ENCODE data around the gene MIGA2.

The MIGA2 gene

DNA sequence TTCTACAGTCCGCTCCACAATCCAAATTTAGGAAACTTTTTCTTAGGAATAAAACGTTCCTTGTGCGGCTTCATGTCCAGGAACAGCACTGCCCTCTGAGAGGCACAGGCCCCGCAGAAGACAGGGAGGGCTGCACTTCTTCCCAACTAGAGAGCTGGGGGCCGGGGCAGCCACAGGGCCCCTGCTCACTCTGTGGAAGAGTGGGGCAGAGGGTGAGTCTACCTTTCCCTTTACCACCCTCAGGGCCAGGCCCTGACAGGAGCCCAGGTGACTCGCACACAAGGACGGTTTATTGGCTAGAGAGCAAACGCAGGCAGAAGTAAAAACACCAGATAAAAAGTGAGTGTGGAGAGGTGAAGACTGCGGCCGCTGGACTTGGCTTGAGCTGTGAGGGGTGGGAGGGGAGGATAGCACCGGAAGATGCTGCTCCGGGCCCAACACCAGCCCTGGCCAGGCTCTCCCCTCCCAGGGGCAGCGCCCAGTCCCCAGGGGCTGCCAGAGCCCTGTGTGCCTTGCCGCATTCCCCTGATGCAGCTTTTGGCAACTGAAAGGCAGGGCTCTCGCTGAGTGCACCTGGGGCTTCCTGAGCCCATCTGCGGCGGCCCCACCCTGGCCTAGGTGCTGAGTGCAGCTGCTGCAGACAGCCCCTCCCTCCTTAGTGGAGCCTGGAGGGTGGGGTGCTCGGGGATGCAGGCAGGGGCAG, 28.5 kb upstream of the MIGA2 start:
- H3K36me3 Mint-ChIP-seq = peaks cover 2% of the 10 kb centered on the region
- H3K27ac Mint-ChIP-seq = no peak overlapping the region
- H3K9me3 Mint-ChIP-seq (ENCODE audit: low read depth) = no peaks in the 10 kb centered on the region
- peaks cover 2% of the 10 kb centered on the region for H3K4me1 Mint-ChIP-seq (ENCODE audit: low read depth)
- no peaks in the 10 kb centered on the region for H3K27me3 Mint-ChIP-seq
- no peak overlapping the region for H3K4me3 Mint-ChIP-seq

DNA sequence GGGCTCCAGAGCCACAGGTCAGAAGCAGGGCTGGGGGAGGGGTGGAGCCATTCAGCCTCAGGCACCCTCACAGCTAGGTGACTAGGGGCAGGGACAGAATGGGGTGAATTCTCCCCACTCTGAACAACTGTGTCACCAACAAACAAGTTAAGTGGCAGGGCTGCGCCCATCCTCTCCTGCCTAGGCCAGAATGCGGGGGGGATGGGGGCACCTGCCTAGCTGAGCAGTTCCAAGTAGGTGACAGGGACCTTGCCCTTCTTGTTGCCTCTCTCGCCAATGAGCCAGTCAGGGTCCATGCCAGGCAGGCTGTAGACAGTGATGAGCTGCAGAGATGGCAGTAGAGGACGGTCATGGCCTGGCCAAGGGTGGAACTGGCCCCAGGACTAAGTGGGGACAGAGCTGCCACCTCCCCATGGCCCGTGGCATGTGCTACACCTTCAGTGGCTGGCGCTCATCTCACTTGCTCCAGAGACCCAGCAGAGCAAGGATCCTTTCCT, 27.9 kb upstream of the MIGA2 start:
- H3K4me1 Mint-ChIP-seq (ENCODE audit: low read depth) = peaks cover 2% of the 10 kb centered on the region
- H3K36me3 Mint-ChIP-seq = peaks cover 2% of the 10 kb centered on the region
- no peaks in the 10 kb centered on the region for H3K9me3 Mint-ChIP-seq (ENCODE audit: low read depth)
- no peak overlapping the region for H3K4me3 Mint-ChIP-seq
- no peaks in the 10 kb centered on the region for H3K27me3 Mint-ChIP-seq
- H3K27ac Mint-ChIP-seq = no peak overlapping the region

- Mint-ChIP-seq H3K4me3 (no peak overlapping the region), H3K9me3 (ENCODE audit: low read depth) (no peaks in the 10 kb centered on the region), H3K36me3 (peaks cover 2% of the 10 kb centered on the region), H3K4me1 (ENCODE audit: low read depth) (peaks cover 2% of the 10 kb centered on the region), H3K27me3 (no peaks in the 10 kb centered on the region), H3K27ac (no peak overlapping the region)
Observed at GRCh38 chr9:129008986-129009583, 27.3 kb upstream of the MIGA2 start.

GRCh38 chr9:129009584-129010141, 26.8 kb upstream of the MIGA2 start:
- peaks cover 2% of the 10 kb centered on the region for H3K4me1 Mint-ChIP-seq (ENCODE audit: low read depth)
- no peak overlapping the region for H3K4me3 Mint-ChIP-seq
- H3K36me3 Mint-ChIP-seq = peaks cover 2% of the 10 kb centered on the region
- no peaks in the 10 kb centered on the region for H3K9me3 Mint-ChIP-seq (ENCODE audit: low read depth)
- H3K27me3 Mint-ChIP-seq = no peaks in the 10 kb centered on the region
- H3K27ac Mint-ChIP-seq = no peak overlapping the region

- no peak overlapping the region for H3K27ac Mint-ChIP-seq
- H3K4me3 Mint-ChIP-seq = no peak overlapping the region
- H3K27me3 Mint-ChIP-seq = no peaks in the 10 kb centered on the region
- H3K4me1 Mint-ChIP-seq (ENCODE audit: low read depth) = peaks cover 2% of the 10 kb centered on the region
- H3K9me3 Mint-ChIP-seq (ENCODE audit: low read depth) = no peaks in the 10 kb centered on the region
- H3K36me3 Mint-ChIP-seq = peaks cover 2% of the 10 kb centered on the region
Observed at GRCh38 chr9:129010267-129010975, 26.0 kb upstream of the MIGA2 start.

DNA sequence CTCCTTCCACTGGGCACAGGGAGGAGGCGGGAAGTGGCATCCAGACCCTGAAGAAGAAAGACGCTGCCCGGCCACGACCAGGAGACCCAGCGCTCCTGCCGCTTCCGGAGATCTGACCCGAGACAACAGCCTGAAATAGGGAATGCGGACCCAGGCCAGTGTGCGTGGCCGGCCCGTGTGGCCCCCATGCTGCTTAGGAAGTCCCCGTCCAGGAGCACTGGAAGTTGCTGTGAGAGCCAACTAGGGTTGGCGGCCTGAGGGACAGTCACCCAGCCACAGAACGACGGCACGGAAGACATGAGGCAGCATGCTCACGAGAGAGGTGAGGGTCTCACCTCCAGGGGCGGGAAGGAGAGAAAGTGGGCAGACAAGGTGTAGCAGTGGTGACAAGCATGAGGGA, 25.3 kb upstream of the MIGA2 start:
- Mint-ChIP-seq H3K9me3 (ENCODE audit: low read depth) (no peaks in the 10 kb centered on the region), H3K27me3 (no peaks in the 10 kb centered on the region), H3K36me3 (peaks cover 2% of the 10 kb centered on the region), H3K4me3 (no peak overlapping the region), H3K4me1 (ENCODE audit: low read depth) (peaks cover 2% of the 10 kb centered on the region), H3K27ac (no peak overlapping the region)

- no peak overlapping the region for H3K27ac Mint-ChIP-seq
- H3K4me1 Mint-ChIP-seq (ENCODE audit: low read depth) = no peaks in the 10 kb centered on the region
- H3K9me3 Mint-ChIP-seq (ENCODE audit: low read depth) = no peaks in the 10 kb centered on the region
- no peak overlapping the region for H3K4me3 Mint-ChIP-seq
- H3K36me3 Mint-ChIP-seq = peaks cover 2% of the 10 kb centered on the region
- no peaks in the 10 kb centered on the region for H3K27me3 Mint-ChIP-seq
Observed at GRCh38 chr9:129011761-129012181, 24.7 kb upstream of the MIGA2 start.

DNA sequence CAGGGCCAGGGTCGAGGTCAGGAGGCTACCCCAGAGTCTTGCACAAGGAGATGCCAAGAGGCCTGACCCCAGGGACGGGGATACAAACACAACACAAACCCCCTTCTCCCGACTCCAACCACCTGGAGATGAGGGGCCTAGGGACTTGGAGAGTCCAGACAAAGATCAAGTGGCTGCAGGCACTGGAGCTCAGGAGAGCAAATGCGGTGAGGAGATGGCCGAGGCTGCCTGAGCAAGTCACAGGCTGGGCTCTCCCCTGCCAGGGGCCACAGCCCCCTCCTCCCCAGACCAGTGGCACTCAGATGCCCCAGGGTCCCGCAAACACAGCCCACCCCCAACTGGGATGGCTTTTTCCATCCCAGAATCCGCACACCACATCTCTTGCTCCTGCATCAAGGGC, 24.1 kb upstream of the MIGA2 start:
- Mint-ChIP-seq H3K4me3 (no peak overlapping the region), H3K27me3 (no peaks in the 10 kb centered on the region), H3K9me3 (ENCODE audit: low read depth) (no peaks in the 10 kb centered on the region), H3K36me3 (peaks cover 3% of the 10 kb centered on the region), H3K4me1 (ENCODE audit: low read depth) (no peaks in the 10 kb centered on the region), H3K27ac (no peak overlapping the region)

- H3K4me3 Mint-ChIP-seq = no peak overlapping the region
- H3K27me3 Mint-ChIP-seq = no peaks in the 10 kb centered on the region
- peaks cover 3% of the 10 kb centered on the region for H3K36me3 Mint-ChIP-seq
- no peaks in the 10 kb centered on the region for H3K9me3 Mint-ChIP-seq (ENCODE audit: low read depth)
- H3K27ac Mint-ChIP-seq = no peak overlapping the region
- H3K4me1 Mint-ChIP-seq (ENCODE audit: low read depth) = no peaks in the 10 kb centered on the region
Observed at GRCh38 chr9:129012893-129013448, 23.5 kb upstream of the MIGA2 start.

DNA sequence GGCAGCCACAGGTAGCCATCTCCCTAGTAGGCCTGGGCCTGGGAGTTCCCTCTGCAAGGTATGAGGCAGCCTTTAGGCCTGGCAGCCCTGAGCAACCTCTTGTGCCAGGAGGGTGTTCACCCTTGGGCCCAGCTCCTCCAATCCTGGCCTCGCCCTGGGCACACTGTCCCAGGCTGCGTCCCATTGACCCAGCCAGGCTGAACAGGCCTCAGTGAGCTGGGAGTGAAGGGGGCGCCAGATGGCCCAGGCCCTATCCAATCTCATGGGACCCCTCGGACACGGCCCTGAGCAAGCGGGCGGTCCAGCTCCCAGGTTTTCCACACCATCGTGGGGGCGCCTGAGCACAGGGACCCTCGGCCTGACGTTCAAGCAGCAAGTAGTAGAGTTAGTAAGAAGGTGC, 22.8 kb upstream of the MIGA2 start:
- H3K27ac Mint-ChIP-seq = no peak overlapping the region
- peaks cover 3% of the 10 kb centered on the region for H3K36me3 Mint-ChIP-seq
- H3K27me3 Mint-ChIP-seq = no peaks in the 10 kb centered on the region
- H3K9me3 Mint-ChIP-seq (ENCODE audit: low read depth) = no peaks in the 10 kb centered on the region
- H3K4me1 Mint-ChIP-seq (ENCODE audit: low read depth) = no peaks in the 10 kb centered on the region
- no peak overlapping the region for H3K4me3 Mint-ChIP-seq

DNA sequence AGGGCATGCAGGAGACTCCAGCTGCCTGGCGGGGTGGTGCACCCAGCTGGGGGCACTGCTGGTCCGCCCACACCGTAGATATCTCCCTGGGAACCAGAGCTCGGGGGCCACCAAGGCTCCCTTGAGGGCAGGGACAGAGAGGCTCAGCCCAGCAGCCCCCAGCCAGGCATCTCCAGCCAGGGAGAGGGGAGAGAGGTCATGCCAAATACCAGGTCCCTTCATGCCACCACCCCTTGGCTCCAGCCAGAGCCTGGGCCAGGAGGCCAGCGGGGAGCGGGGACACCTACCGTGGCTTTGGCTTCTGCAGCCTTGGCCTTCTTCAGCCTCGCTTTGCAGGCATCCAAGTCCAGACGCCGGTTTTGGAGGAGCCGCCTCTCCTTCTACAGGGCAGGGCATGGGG, 22.3 kb upstream of the MIGA2 start:
- H3K27ac Mint-ChIP-seq = no peak overlapping the region
- H3K36me3 Mint-ChIP-seq = peaks cover 3% of the 10 kb centered on the region

GRCh38 chr9:129014608-129015007, 21.8 kb upstream of the MIGA2 start:
- no peak overlapping the region for H3K27ac Mint-ChIP-seq
- H3K27me3 Mint-ChIP-seq = no peaks in the 10 kb centered on the region
- no peaks in the 10 kb centered on the region for H3K4me1 Mint-ChIP-seq (ENCODE audit: low read depth)
- H3K36me3 Mint-ChIP-seq = peaks cover 3% of the 10 kb centered on the region
- no peaks in the 10 kb centered on the region for H3K9me3 Mint-ChIP-seq (ENCODE audit: low read depth)
- H3K4me3 Mint-ChIP-seq = no peak overlapping the region

More for the DNA sequence above, 22.3 kb upstream of the MIGA2 start:
- H3K4me1 Mint-ChIP-seq (ENCODE audit: low read depth) = no peaks in the 10 kb centered on the region
- H3K4me3 Mint-ChIP-seq = no peak overlapping the region
- no peaks in the 10 kb centered on the region for H3K27me3 Mint-ChIP-seq
- no peaks in the 10 kb centered on the region for H3K9me3 Mint-ChIP-seq (ENCODE audit: low read depth)

DNA sequence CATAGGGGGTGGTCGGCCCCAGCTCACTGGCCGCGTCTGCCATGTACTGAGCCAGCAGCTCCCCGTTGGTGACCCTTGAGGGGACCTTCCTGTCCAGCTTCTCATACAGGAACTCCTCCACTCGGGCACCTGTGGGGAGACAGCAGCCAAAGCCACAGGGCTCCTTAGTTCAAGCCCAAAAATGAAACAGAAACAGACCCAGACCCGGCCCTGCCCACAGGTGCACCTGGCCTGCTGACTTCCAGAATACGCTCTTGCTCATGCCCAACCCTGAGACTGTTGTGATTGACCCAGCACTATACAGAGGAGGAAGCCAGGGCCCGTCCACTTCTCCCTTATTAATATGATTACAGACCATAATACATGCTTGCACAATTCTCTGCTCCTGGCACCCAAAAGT, 15.3 kb upstream of the MIGA2 start:
- H3K27ac Mint-ChIP-seq = no peak overlapping the region
- peaks cover 2% of the 10 kb centered on the region for H3K36me3 Mint-ChIP-seq
- peaks cover 14% of the 10 kb centered on the region for H3K4me1 Mint-ChIP-seq (ENCODE audit: low read depth)
- no peaks in the 10 kb centered on the region for H3K9me3 Mint-ChIP-seq (ENCODE audit: low read depth)
- H3K27me3 Mint-ChIP-seq = no peaks in the 10 kb centered on the region
- no peak overlapping the region for H3K4me3 Mint-ChIP-seq

DNA sequence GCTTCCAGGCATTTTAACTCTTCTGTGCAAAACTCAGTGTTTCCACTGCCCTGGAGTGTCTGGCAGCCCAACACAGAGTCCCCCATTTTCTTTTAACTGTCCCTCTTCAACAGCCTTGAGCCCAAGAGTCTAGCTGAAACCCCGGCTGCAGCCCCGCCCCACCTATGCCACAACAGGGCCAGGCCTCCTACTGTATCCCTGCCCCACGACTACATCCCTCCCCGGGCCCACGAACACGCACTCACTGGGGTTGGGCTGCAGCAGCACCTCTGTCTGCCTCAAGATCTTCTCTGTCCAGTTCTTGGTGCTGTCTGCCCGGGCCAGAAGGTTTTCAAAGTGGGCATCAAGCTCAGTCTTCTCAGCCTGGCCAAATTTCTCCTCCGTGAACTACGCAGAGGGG, 14.4 kb upstream of the MIGA2 start:
- H3K9me3 Mint-ChIP-seq (ENCODE audit: low read depth) = no peaks in the 10 kb centered on the region
- H3K36me3 Mint-ChIP-seq = peaks cover 2% of the 10 kb centered on the region
- no peaks in the 10 kb centered on the region for H3K27me3 Mint-ChIP-seq
- no peak overlapping the region for H3K27ac Mint-ChIP-seq
- no peak overlapping the region for H3K4me3 Mint-ChIP-seq
- H3K4me1 Mint-ChIP-seq (ENCODE audit: low read depth) = peaks cover 19% of the 10 kb centered on the region

Measured in activated naive CD8-positive, alpha-beta T cell (primary cell).